Suprapubic skin (tissue), 4 donors: ENCODE data around the gene NFIA. TPM values are rescaled to one million over a fixed set of nuclear protein-coding genes. Genes with fewer than 3 reads are reported as not detected.

Experiments used
- DNase-seq, 2 donors: peaks; one replicate each; pipeline ENCODE4 v3.0.0-alpha.2; 2019; ENCODE audit warnings: low spot score in 2 of 2
- H3K27ac ChIP-seq: fragments of 200-600 bp; sonication (generic); one replicate; pipeline ENCODE4 v1.5.1; 2019
- H3K27me3 ChIP-seq: fragments of 200-600 bp; sonication (generic); one replicate; pipeline ENCODE4 v1.5.1; 2019
- H3K36me3 ChIP-seq: fragments of 200-600 bp; sonication (generic); one replicate; pipeline ENCODE4 v1.5.1; 2019
- H3K4me1 ChIP-seq: fragments of 200-600 bp; sonication (generic); one replicate; pipeline ENCODE4 v1.5.1; 2019
- H3K4me3 ChIP-seq: fragments of 200-600 bp; sonication (generic); one replicate; pipeline ENCODE4 v1.5.1; 2019; ENCODE audit warnings: mild to moderate bottlenecking
- H3K9me3 ChIP-seq: fragments of 200-600 bp; sonication (generic); one replicate; pipeline ENCODE4 v1.5.1; 2019
- EP300 ChIP-seq: sonication (generic); formaldehyde crosslinking; IDR thresholded peaks from one replicate; pipeline ENCODE4 v1.6.1; 2017; ENCODE audit warnings: antibody characterized with exemption
- POLR2A ChIP-seq, 2 donors: fragments of 450-650 bp; IDR thresholded peaks; one replicate each; pipeline ENCODE4 v1.6.1; 2017; ENCODE audit warnings: antibody characterized with exemption in 2 of 2, mild to moderate bottlenecking in 2 of 2, moderate library complexity in 2 of 2
- POLR2AphosphoS5 ChIP-seq, 3 donors: sonication (generic); formaldehyde crosslinking; IDR thresholded peaks; one replicate each; pipeline ENCODE4 v1.6.1; 2017; ENCODE audit warnings: antibody characterized with exemption in 3 of 3
- WGBS: methylation state at CpG from one replicate; pipeline ENCODE4 v1.1.5; 2018; 5-methylcytosine and 5-hydroxymethylcytosine counted together
- total RNA-seq, 4 donors: library from RNA; depleted of rRNA; stranded (reverse); fragments of >200 nt; gene quantifications; one replicate each; pipeline ENCODE4 v1.1.0, GENCODE V29; 2016
- TF ChIP-seq, protein P1 (sequence below), 2 donors: fragments of 200-600 bp in 1 of 2; fragments of 450-650 bp in 1 of 2; sonication (generic) in 1 of 2; IDR thresholded peaks; one replicate each; pipeline ENCODE4 v1.5.1; 2016 to 2019; ENCODE audit warnings: antibody characterized with exemption in 2 of 2, mild to moderate bottlenecking in 1 of 2, moderate library complexity in 1 of 2

Gene NFIA
- total RNA-seq, 4 donors from 2014 or later, result 30.1 to 54.2 (median 48.2) TPM

DNA sequence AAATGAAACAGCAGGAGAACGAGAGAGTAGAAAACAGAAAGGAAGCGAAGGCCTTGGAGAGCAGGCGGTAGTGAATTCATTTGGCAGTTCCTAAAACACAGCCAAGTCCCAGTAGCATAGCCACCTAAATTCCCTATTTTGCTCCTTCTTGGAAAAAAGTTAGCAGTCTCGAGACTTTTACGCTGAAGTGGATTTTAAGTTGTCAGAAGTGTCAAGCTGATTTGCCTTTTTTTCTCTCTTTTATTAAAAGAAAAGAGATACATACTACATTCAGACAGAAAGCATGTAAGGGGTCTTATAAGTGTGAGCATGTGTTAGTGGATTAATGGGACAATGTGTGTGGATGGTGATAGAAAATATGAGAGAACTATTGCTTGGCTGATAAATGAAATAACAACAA lies 19.2 kb downstream of the NFIA start:
- H3K9me3 ChIP-seq, result no peaks in the 10 kb centered on the region
- TF ChIP-seq POLR2A (IDR thresholded peaks at IDR 0.05) (no peak), EP300 (no peak), POLR2AphosphoS5 (IDR thresholded peaks at IDR 0.05) (no peak)
- TF ChIP-seq, protein P1, sequence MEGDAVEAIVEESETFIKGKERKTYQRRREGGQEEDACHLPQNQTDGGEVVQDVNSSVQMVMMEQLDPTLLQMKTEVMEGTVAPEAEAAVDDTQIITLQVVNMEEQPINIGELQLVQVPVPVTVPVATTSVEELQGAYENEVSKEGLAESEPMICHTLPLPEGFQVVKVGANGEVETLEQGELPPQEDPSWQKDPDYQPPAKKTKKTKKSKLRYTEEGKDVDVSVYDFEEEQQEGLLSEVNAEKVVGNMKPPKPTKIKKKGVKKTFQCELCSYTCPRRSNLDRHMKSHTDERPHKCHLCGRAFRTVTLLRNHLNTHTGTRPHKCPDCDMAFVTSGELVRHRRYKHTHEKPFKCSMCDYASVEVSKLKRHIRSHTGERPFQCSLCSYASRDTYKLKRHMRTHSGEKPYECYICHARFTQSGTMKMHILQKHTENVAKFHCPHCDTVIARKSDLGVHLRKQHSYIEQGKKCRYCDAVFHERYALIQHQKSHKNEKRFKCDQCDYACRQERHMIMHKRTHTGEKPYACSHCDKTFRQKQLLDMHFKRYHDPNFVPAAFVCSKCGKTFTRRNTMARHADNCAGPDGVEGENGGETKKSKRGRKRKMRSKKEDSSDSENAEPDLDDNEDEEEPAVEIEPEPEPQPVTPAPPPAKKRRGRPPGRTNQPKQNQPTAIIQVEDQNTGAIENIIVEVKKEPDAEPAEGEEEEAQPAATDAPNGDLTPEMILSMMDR (IDR thresholded peaks at IDR 0.05), result no peak
- H3K4me3 ChIP-seq, result peak overlapping the region; percentile 13
- peak overlapping the region; percentile 72 for H3K27ac ChIP-seq
- H3K27me3 ChIP-seq, result no peaks in the 10 kb centered on the region
- DNase-seq, result no peak
- no peaks in the 10 kb centered on the region for H3K36me3 ChIP-seq
- WGBS, result 59% methylated on average over 5 of the region's 5 CpGs
- peaks cover 24% of the 10 kb centered on the region for H3K4me1 ChIP-seq

- no peaks in the 10 kb centered on the region for H3K27me3 ChIP-seq
- H3K9me3 ChIP-seq, result no peaks in the 10 kb centered on the region
- H3K27ac ChIP-seq, result peak overlapping the region; percentile 72
- peaks cover 24% of the 10 kb centered on the region for H3K4me1 ChIP-seq
- H3K36me3 ChIP-seq, result no peaks in the 10 kb centered on the region
- H3K4me3 ChIP-seq, result peak overlapping the region; percentile 13
- 0% methylated on average over 1 of the region's 1 CpG for WGBS
- DNase-seq, result no peak
- TF ChIP-seq POLR2AphosphoS5 (IDR thresholded peaks at IDR 0.05) (no peak), POLR2A (IDR thresholded peaks at IDR 0.05) (no peak), EP300 (no peak)
- TF ChIP-seq, protein P1 (IDR thresholded peaks at IDR 0.05), result no peak
Observed at GRCh38 chr1:61102041-61102440, 19.7 kb downstream of the NFIA start.

DNA sequence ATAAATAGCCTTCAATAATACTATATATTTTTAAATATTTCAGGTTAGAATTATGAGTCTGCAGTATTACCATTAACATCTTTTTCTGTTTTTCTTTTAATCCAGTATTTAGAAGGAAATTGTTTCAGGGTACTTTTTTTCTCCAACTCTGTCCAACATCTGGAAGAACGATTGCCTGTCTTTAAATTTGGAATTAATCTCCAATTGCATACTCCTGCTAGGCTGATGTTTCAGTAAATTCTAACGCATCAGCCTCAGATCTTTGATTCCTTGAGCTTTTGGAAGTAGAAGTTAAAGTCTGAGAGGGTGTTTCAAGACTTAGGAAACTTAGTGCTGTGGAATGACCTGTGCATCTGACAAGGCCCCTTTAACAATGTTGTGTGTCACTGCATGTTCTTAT lies 20.3 kb downstream of the NFIA start:
- Histone ChIP-seq H3K4me1 (peaks cover 21% of the 10 kb centered on the region), H3K27me3 (no peaks in the 10 kb centered on the region), H3K4me3 (no peak overlapping the region), H3K27ac (peak overlapping the region; percentile 72), H3K9me3 (no peaks in the 10 kb centered on the region), H3K36me3 (no peaks in the 10 kb centered on the region)
- WGBS, result 51% methylated on average over 2 of the region's 2 CpGs
- TF ChIP-seq POLR2AphosphoS5 (IDR thresholded peaks at IDR 0.05), result no peak
- DNase-seq, result no peak

- WGBS, result 76% methylated on average over 3 of the region's 3 CpGs
- H3K27me3 ChIP-seq, result no peaks in the 10 kb centered on the region
- no peak for DNase-seq
Observed at GRCh38 chr1:61104220-61104671, 21.9 kb downstream of the NFIA start.

DNA sequence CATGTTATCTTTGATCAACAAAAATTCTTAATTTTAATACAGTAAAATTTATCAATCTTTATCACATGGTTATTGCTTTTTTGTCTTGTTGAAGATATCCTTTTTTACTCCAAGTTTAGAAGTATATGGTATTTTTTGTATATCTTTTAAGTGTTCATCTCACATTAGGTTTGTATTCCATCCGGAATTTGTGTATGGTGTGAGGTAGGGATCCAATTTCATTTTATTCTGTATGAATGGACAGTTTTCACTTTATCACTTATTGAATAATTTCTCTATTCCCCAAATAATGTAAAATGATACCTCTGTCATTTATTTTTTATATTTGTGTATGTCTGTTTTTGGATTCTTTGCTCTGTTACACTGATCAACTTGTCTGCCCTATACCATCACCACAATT lies 25.3 kb downstream of the NFIA start:
- TF ChIP-seq EP300 (no peak), POLR2A (IDR thresholded peaks at IDR 0.05) (no peak), POLR2AphosphoS5 (IDR thresholded peaks at IDR 0.05) (no peak)
- TF ChIP-seq, protein P1 (IDR thresholded peaks at IDR 0.05), result no peak
- 98% methylated on average over 1 of the region's 1 CpG for WGBS
- H3K4me3 ChIP-seq, result no peak overlapping the region
- peaks cover 21% of the 10 kb centered on the region for H3K4me1 ChIP-seq
- no peaks in the 10 kb centered on the region for H3K27me3 ChIP-seq
- no peak for DNase-seq
- no peak overlapping the region for H3K27ac ChIP-seq
- no peaks in the 10 kb centered on the region for H3K36me3 ChIP-seq
- no peaks in the 10 kb centered on the region for H3K9me3 ChIP-seq

More at GRCh38 chr1:61104220-61104671, 21.9 kb downstream of the NFIA start:
- H3K36me3 ChIP-seq, result no peaks in the 10 kb centered on the region
- TF ChIP-seq EP300 (no peak), POLR2AphosphoS5 (IDR thresholded peaks at IDR 0.05) (no peak), POLR2A (IDR thresholded peaks at IDR 0.05) (no peak)
- TF ChIP-seq, protein P1 (IDR thresholded peaks at IDR 0.05), result no peak
- H3K27ac ChIP-seq, result no peak overlapping the region
- no peaks in the 10 kb centered on the region for H3K9me3 ChIP-seq
- H3K4me3 ChIP-seq, result no peak overlapping the region
- peaks cover 19% of the 10 kb centered on the region for H3K4me1 ChIP-seq

DNA sequence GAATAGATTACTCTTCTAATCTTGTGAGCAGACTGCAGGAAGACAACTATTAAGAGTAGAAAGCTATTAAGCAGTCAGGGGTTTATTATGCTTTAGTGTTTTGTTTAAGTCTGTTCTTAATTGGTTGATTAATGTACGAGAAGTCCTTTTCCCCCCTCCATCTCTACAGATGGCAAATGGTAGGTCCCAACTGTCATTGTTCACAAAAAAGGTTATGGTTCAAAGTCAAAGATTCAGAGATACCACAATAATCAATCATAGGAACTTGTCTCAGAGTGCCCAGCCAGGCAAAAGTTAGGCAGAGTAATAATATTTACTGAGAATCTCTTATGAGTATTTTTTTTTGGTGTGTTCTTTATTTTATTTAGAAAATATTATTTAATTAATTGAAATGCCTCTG lies 26.8 kb downstream of the NFIA start:
- TF ChIP-seq EP300 (no peak), POLR2A (IDR thresholded peaks at IDR 0.05) (no peak), POLR2AphosphoS5 (IDR thresholded peaks at IDR 0.05) (no peak)
- TF ChIP-seq, protein P1 (IDR thresholded peaks at IDR 0.05), result no peak
- Histone ChIP-seq H3K36me3 (no peaks in the 10 kb centered on the region), H3K4me3 (no peak overlapping the region), H3K27ac (no peak overlapping the region), H3K4me1 (peaks cover 13% of the 10 kb centered on the region), H3K27me3 (no peaks in the 10 kb centered on the region), H3K9me3 (no peaks in the 10 kb centered on the region)
- WGBS, result 72% methylated on average over 1 of the region's 1 CpG
- DNase-seq, result no peak
